Upper lobe of right lung (tissue), 1 donor: ENCODE results near the gene PSMD14. TPM values are rescaled to one million over a fixed set of nuclear protein-coding genes. Genes with fewer than 3 reads are reported as not detected.

Source experiments
- ATAC-seq: fragments of 200-7000 bp; cut with Tn5 transposase; one replicate; pipeline ENCODE4 v1.9.1; 2020; ENCODE audit warnings: mild to moderate bottlenecking, moderate library complexity
- DNase-seq: peaks from one replicate; pipeline ENCODE4 v3.0.0-alpha.2; 2020
- H3K27ac ChIP-seq: fragments of 200-600 bp; one replicate; pipeline ENCODE4 v1.8.0; 2022
- H3K27me3 ChIP-seq: fragments of 200-600 bp; one replicate; pipeline ENCODE4 v1.8.0; 2022; ENCODE audit warnings: mild to moderate bottlenecking
- H3K36me3 ChIP-seq: fragments of 200-600 bp; one replicate; pipeline ENCODE4 v1.8.0; 2022
- H3K4me1 ChIP-seq: fragments of 200-600 bp; one replicate; pipeline ENCODE4 v1.8.0; 2022
- H3K4me3 ChIP-seq: fragments of 200-600 bp; one replicate; pipeline ENCODE4 v1.8.0; 2022; ENCODE audit warnings: mild to moderate bottlenecking
- H3K9me3 ChIP-seq: fragments of 200-600 bp; one replicate; pipeline ENCODE4 v1.8.0; 2022
- CTCF ChIP-seq: fragments of 200-600 bp; IDR thresholded peaks from one replicate; pipeline ENCODE4 v1.8.0; 2022; ENCODE audit warnings: antibody characterized with exemption
- intact Hi-C: fragments of 100-400 bp; cut with DNase I; formaldehyde crosslinking; loops from one replicate; pipeline ENCODE4 v1.11.0; 2022
- total RNA-seq: library from RNA; stranded (reverse); fragmentation: NEBNext Ultra II Directional; extraction: Animal tissue kit (Norgen Biotek cat#: 25700); gene quantifications from one replicate; pipeline ENCODE4 v1.2.1, GENCODE V29; 2021
- donor health status: DM: no; HTN: yes; CAD: no; lungs with severe emphysema.

PSMD14 gene
- total RNA-seq, 1 donor from 2014 or later: 33.0 TPM

DNA sequence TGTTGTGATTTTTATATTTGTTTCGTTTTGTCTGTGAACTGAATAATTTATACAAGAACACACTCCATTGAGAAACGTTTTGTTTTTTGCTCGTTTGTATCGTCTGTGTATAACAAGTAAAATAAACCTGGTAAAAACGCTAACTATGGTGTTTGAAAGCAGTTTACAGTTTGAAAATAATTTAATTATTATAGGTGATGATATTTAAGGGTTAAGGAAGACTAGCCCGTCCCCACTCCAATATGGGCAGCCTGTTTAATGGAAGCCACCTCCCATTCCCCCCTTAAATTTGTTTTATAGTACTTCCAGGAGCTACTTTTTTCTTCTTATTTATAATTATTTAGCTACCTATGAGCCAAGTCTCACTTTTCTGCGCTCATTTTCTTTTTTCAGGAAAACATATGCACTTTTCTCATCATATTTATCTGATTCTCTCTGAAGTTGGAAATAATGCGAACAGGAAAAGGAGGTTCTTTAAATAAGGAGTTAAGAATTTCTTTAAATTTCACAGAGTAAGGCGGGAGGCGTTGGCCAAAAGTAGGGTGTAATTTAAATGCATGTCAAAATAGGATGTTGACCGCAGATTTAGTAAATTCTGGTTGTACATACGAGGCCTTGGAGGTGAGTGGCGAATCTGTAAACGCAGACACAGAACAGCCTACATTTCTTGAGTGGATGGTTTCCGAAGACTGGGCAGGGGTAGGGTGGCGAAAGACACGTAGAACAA is 117.7 kb downstream of the PSMD14 start:
- intact Hi-C loops: no loop called here
- no peak for DNase-seq
- Histone ChIP-seq H3K9me3 (no peaks in the 10 kb centered on the region), H3K4me3 (no peak overlapping the region), H3K27me3 (peaks cover 98% of the 10 kb centered on the region), H3K36me3 (no peaks in the 10 kb centered on the region), H3K27ac (no peak overlapping the region), H3K4me1 (no peaks in the 10 kb centered on the region)
- no peak for TF ChIP-seq CTCF
- ATAC-seq: no peak

DNA sequence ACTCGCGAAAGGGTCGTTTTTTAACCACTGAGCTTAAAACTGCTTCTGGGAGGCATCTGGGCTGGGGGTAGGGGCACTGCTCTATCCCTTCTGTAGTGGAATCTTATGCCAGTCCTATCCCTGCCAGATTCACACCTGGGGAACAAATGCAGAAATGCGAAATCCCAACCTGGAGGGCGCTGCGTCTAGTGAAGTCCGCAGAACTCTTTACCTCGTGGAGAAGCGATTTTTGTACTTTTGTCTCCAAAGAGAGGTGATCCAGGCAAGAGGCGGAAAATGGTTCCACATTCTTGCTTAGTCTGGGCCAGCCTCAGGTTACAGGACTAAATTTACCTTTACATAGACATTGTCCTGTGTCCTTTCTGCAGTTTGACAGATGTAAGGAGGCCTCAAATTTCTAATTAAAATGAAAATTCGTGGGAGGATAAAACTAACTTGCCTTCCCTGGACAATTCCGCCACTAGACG is 118.3 kb downstream of the PSMD14 start:
- intact Hi-C loops: no loop called here
- no peak overlapping the region for H3K27ac ChIP-seq
- no peaks in the 10 kb centered on the region for H3K9me3 ChIP-seq
- TF ChIP-seq CTCF: peak; percentile 23
- H3K4me1 ChIP-seq: no peaks in the 10 kb centered on the region
- no peaks in the 10 kb centered on the region for H3K36me3 ChIP-seq
- H3K27me3 ChIP-seq: peaks cover 98% of the 10 kb centered on the region
- ATAC-seq (no peak), DNase-seq (no peak)
- H3K4me3 ChIP-seq: no peak overlapping the region

GRCh38 chr2:161426922-161427663 is 118.9 kb downstream of the PSMD14 start:
- intact Hi-C loops: no loop called here
- Histone ChIP-seq H3K4me3 (no peak overlapping the region), H3K36me3 (no peaks in the 10 kb centered on the region), H3K9me3 (no peaks in the 10 kb centered on the region), H3K27ac (no peak overlapping the region), H3K27me3 (peaks cover 97% of the 10 kb centered on the region), H3K4me1 (no peaks in the 10 kb centered on the region)
- DNase-seq (no peak), ATAC-seq (peak; percentile 35)
- no peak for TF ChIP-seq CTCF

DNA sequence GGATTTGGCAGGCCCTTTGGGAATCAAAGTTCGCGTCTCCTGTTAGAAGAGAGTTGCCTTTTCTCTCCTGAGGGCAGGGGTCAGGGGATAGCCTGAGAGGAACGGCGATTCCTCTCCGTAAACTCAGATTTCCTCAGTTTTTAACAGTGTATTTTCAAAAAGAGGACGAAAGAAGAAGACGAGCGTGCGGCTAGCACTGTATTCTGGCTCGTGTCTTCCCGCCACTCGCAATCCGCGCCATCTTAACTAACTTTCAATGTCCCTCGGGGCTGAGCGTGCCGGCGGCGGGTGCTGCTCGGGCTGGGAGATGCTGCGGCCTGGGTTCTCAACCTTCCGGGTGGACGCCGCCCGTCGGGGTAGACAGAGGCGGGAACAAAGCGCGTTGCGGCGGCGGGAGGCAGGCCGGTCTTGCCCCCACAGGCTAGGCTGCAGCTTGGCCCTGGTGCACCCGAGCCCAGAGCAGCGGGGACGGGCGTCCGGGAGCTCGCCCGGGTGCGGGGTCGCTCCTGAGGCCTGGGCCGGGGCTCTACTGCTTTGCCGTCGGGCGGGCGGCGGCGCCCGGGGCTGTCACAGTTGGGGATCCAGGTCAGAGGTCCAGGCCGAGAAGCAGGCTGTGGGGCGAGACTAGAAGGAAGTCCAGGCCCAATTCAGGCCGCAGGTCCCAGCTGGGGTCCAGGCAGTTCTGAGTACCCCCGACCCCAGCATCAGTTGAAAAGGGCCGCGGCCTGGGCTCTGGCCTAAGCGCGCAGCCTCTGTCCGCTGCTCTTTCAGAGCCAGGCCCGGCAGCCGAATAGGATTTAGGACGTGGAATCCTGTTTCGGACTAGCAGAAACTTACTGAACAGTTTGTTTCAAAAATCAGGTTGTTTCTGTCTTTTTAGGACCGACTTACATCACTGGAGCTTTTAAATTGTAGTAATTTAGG is 119.7 kb downstream of the PSMD14 start:
- no peak for TF ChIP-seq CTCF
- Histone ChIP-seq H3K9me3 (no peaks in the 10 kb centered on the region), H3K36me3 (no peaks in the 10 kb centered on the region), H3K27ac (no peak overlapping the region), H3K4me1 (no peaks in the 10 kb centered on the region), H3K27me3 (peaks cover 97% of the 10 kb centered on the region), H3K4me3 (no peak overlapping the region)
- ATAC-seq (no peak), DNase-seq (no peak)
- intact Hi-C loops: no loop called here

GRCh38 chr2:161430386-161430785 is 122.2 kb downstream of the PSMD14 start:
- no peak overlapping the region for H3K27ac ChIP-seq
- no peak for TF ChIP-seq CTCF
- H3K27me3 ChIP-seq: peaks cover 83% of the 10 kb centered on the region
- no peak overlapping the region for H3K4me3 ChIP-seq
- ATAC-seq: no peak
- intact Hi-C loops: no loop called here
- H3K9me3 ChIP-seq: no peaks in the 10 kb centered on the region
- no peaks in the 10 kb centered on the region for H3K4me1 ChIP-seq
- no peaks in the 10 kb centered on the region for H3K36me3 ChIP-seq
- no peak for DNase-seq
